Amygdala (tissue), 56 donors: Measurements from ENCODE around the gene RNLS.

Source experiments
- DNase-seq, 56 donors: peaks; one replicate each; lab custom pipeline; 2025; lab: John Stamatoyannopoulos, UW

RNLS gene

DNA sequence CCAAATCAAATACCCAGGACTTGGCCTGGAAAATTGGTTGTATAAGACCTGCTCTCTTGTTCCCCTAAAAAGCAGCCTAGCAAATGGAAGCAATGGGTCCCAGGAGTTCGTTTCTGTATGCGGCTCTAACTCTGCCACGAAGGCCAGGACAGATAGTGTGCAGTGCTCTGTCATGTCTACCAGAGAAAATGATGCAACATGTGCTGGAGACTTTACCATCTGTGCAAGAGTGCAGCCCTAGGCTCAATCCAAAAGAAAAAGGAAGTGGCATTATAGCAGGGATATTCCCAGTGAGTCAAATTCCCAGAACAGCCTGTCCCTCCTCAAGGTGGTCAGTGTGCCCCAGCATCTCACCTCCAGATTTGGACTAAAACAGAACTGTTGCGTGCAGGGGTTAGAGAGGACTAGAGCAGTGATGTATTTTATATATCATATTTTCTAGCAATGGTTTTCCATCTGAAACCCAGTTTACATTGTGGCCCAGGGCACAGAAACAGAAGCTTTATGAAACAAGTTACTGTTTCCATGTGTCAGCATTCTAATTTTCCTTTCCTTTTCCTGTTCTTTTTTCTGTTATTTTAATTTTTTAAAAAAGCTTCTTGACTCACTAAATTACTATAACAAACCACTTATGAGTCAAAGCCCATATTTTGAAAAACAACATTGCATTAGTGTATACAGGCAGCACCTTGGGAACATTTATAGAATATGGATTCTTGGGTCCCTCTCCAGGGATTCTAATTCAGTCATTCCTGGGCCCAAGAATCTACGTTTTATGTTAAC is 311.2 kb downstream of the RNLS start:
- no peak for DNase-seq

DNA sequence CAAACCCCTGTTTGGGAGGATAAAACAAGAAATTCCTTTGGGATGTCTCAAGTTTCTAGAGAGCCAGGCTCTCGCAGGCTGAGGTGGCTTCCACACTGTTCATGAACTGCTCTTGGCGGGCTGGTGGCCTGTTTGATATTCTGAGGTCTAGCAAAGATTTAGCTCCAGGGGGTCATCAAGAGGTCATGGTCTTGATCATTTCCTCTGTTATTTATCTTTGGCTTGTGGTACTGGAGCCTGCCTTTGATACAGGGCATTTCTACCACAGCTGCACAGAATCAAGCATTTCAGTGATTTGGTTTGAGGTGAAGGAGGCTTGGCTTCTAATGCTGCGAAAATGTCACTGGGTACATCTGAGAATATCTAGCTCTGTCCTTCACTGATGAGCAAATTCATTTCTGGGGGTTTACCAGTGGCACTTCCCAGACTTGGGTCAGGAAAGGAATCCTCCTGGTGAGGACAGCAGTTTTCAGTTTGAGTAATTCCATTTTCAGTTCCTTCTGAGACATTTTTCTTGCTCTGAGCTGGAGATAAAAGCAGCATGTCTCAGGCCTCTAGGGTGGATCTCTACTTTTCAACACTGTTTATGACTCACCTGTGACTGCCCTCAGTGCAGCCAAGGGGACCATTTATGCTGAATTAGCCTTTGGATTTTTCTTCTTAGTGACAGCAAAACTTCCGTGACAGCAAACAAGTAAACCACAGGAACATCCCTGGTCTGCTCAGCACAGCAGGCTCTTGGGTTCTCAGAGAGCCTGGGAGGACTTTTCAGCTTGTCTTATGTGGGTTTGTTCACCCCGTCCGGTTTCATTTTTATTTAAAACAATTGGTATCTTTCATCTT is 312.0 kb downstream of the RNLS start:
- DNase-seq: no peak

DNA sequence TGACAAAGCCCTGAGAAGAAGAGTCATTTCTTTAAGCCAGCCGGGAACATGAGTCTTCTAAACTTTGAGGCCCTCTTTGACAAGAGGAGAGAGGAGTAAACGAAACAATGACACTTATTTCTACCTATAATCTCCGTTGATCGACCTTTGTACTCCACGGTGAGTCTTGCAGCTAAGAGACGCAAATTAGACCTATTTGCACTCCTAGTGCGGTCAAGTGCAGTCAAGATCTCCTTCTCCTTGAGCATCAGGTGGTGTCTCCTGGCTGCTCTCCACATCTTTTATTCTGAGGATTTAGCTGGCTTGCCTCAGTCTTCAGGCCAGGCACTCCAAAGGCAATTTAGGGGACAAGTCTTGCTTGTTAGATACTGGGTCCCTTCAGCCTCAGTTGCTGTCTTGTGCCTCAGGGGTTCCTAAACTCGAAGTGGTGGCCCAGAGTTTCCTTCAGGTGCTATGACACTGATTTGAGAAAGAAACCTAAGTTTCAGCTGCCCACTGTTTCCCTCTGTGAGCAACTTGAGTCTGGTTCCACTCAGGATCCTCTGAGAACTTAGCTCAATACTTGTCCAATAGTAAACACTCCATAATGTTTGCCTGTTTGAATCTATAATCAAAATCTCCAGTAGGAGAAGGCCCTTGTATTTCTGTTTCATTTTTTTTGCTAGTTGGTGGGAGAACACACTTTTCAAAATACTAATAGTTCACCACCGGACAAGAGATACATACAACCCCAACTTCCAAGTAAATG is 312.9 kb downstream of the RNLS start:
- DNase-seq: no peak

DNA sequence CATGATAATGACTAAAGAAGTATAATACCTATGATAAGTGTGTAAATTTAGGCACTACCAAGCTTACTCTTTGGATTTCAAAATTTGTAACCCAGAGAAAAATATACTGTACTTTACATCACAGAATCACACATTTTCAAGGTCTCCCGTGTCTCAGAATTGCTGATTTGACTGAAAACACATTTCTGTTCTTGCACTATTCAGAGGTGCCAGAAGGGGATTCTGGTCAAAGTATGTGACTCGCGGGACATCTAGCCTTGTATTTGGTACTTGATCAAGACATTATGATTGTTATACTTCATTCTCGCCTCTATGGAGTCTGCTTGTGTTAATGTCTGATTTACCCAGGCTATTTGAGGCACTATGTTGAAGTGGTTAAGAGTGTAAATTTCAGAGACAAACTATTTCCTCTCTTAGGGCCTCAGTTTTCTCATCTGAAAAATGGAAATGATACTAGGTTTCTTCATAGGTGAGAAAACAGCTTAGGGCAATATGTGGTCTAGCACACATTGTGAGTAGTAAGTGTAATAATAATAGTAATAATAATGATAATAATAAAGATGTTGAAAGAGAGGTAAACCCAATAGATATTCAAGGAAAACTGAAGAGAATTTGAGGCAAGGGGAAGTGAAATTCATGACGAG is 320.4 kb downstream of the RNLS start:
- DNase-seq: no peak

DNA sequence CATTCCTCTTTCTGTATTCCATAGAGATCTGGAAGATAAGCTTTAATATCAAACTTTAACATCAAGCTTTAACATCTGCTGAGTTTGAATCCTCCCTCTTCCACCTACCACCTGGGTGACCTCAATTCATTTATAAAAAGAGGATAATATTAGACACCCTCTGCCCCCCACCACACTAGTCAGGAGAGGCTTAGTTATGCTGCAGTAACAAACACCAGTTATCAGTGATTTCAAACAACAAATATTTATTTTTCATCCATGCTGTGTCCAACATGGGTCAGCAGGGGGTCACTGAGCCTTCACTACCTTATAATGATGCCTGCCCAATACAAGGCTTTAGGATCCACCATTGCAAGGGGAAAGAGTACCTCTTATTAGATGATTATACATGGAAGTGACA is 322.0 kb downstream of the RNLS start:
- DNase-seq: no peak

DNA sequence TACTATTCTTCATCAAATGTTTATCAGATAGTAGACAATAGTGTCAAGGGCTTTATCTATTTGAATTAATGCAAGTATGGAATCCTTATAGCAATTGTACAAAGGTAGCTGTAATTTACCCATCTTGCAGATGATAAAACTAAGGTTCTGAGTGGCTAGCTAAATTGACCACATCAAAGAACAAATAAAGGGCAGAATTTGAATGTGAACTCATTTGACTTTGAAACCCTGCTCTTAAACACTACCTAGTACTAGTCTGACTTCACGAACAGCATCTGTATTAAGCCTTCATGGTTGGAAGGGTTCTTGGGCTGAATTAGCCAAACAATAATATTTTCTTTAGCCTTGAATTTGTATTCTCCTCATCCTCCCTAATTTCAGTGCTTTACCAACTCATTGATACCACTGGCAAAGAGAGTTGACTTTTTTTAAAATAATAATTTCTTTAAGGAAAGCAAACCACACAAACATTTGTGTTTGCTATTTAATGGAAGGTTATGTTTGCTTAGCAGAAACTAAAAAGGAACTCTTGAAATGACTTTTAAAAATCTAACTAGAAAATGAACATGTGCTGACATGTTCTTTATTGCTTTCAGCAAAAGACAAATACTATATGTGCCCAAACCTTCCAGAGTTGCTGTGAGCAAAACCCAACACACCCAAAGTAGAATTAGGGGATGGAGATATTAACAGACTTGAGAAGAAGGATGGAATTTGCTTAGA is 322.6 kb downstream of the RNLS start:
- DNase-seq: no peak

DNA sequence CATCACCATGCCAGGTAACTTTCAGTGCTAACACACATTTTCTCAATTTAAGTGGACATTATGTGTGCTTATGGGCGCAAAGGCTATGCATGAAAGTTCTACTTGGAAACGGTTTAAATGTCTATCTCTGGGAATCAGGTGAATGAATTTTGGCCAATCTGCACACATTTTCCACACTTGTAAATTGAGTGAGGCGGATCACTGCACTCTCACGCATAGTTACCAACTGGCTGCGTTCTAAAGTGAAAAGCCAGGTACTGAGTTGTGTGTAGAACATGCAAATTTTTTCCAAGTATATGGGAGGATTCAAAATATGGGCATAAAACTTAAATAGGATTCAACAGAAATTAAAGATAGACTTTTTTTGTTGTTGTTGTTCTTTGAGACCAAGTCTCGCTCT is 323.7 kb downstream of the RNLS start:
- DNase-seq: no peak

DNA sequence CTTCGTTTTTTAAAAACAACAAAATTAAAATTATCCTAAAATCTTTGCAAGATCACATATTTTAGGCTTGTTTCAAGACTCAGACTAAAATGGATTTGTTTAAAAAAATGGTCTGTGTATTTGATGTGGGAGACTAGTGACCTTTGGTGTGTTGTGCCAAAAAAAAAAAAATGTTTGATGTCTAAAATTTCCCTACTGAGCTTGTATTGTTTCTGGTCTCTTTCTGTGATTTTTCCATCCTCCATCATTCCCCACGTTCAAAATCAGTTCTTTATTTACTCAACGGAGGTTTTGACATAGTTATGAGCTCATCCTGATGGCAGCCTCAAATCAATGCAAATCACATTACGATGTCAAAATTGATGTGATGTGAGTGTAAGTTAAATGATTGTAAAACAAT is 326.2 kb downstream of the RNLS start:
- DNase-seq: no peak

DNA sequence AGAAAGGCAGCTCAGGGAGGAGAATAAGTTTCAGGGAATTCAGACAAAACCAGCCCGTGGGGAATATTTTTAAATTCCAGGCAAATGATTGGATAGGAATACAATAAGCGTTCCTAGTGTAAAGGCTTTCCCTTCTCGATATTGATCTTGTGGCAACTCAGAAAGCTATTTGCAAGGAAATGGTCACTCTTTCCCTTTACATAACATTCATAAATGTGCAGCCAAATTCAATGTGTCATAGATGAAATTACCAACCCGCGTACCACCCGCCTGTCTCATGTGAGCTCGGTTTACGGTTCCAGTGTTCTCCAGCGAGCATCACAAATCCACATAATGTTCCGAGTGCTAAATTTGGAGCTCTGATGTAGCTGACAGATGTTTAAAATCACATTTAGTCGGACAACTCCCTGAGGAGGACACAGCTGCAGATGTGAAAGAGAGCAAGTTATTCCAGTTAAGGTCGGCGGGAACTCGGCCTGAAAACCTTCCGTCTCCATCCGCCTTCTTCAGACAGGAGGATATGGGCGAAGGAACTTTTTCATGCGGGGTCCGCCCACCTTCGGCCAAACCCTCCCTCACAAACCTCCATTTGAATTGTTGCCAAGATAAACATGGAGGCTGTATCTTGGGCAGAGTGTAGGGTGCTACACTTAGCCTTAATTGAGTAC is 327.0 kb downstream of the RNLS start:
- DNase-seq: no peak

DNA sequence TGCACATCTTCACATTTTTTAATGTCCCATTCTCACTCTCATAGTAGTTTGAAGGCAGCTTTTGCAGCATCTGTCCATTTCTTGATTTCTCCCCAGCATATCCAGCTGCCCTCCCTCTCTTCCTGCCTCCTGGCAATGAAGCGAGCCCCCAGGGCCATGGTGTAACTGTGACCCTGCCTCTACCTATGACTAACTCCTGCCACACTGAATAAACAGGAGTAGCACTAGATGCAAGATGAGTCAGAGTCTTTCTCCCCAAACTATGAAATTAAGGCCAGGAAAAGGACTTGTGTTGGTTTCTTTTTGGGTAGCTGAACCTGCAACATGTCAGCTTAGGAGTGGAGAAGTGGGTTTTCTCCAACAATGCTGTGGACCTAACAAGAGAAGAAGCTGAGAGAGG is 329.0 kb downstream of the RNLS start:
- no peak for DNase-seq

DNA sequence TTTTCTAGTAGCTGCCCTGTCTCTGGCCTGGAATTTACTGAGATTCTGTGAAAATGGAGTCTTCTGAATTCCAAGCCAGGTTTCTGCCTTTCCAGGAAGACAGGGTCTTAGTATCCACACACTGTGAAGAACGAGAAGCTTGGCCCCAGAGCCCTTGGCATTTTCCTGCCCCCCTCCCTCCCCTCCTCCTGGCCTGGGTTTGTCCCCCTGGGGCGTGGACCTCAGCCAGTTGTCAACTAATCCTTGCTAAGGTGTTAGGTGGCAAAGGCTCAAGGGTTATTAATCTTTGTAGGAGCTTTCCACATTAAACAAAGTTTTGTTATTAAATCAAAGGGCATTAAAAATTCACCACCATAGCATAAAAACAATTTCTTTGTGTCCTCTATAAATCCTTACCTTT is 329.5 kb downstream of the RNLS start:
- no peak for DNase-seq

DNA sequence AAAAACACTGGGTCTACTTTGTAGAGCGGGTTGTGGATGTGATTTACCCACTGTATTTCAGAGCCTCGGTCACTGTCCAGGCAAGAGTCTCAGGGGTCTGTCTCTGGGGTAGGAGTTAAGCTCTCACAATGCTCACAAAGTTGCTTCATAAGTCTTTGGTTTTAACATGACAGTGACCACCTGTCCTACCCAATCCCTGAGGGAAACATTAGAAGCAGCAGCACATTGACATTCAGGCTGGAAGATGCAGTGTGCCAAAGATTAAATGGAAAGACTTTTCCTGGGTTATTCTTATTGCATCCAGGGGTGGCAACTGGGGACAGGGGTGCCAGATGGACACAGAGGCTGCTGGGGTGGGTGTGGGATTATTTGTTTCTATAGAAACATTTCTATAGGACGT is 330.0 kb downstream of the RNLS start:
- DNase-seq: no peak

DNA sequence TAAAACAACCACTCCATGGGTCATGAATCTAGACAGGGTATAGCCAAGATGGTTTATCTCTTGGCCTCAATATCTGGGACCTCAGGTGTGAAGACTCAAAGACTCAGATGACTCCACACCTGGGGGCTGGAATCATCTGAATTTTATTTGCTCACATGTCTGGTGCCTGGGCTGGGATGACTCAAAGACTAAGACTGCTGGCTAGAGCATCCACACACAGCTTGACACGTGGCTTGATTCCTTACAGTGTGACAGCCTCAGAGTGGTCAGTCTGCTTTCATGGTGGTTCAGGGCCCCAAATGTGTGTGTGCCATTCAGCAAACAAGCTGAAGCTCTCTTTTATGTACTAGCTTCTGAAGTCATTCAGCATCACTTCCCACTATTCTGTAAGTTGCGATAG is 333.7 kb downstream of the RNLS start:
- no peak for DNase-seq

DNA sequence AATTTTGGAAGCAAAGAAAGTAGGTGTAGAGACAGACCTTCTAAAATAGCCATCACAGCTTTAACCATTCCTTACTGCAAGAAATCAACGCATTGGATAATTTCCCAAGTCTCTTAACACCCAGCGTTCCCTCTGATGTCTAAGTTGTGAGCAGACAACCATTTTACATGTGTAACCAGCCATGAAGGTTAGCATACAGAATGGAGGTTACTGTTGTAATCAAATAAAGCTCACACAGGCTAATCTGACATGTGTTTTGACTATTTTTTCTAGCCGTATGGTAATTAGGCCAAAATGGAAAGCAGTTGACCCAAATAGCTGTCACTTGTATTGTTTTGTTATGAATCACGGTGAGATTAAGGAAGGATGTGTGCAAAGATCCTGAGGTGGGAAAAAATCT is 336.4 kb downstream of the RNLS start:
- DNase-seq: no peak

DNA sequence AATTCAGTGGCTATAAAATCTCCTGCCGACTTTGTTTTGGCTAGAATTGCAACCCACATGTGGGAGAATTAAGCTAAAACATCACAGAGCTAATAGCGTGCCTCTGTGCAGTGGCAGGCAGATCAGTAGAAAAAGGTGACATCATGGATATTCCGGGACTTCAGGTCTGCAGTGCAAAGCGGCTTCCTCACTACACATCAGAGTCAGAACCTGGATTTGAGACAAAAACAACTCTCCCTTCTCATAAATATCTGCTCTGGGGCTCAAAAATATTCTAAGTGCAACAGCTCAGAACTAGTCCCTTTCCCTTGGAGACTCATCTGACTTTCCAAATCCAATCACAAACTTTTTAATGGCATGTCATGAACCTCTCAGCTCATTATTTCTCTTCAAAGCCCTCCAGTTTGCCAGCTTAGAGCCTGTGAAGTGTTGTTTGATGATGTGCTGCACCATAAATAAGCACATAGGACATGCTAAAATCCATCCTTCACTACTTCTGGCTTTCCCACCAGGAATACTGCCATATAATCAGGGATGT is 337.1 kb downstream of the RNLS start:
- DNase-seq: no peak

DNA sequence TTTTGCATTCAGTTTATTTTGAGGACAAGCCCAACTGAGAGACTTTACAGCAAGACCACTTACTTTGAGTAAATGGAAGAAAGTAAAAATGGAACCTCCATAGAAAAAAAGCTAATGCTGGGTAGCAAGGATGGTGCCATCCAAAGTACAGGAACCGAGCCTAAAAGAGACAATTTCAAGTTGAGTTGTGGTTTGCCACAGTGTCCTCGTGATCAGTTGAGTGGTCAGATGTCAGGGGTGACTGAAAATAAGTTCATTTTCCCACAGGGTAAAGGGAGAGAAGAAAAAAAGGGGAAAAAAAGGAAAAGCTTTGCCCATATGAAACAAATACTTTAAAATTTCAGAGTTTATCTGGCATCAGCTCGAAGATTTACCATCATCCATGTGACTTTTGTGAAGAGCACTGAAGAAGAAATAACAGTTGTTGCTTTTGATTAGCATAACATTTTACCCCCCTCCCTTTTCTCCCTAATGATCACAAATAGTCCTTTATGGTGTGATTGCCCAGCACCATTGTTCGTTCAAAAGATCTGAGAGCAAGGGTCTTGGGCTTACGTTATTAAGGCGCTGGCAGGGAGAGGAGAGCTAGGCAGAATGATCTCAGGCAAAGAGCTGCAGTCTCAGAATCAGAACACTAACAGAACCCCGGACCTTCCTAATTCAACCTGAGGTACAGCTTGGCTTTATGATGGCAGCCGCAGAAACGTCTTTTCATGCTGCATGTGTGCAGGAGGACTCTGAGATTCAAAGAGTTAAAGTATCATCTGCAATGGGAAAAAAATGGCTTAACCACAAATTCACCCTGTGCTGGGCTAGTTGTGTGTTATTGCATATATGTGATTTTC is 338.1 kb downstream of the RNLS start:
- DNase-seq: peak in 2 of 56 donors; percentile 2 to 12

DNA sequence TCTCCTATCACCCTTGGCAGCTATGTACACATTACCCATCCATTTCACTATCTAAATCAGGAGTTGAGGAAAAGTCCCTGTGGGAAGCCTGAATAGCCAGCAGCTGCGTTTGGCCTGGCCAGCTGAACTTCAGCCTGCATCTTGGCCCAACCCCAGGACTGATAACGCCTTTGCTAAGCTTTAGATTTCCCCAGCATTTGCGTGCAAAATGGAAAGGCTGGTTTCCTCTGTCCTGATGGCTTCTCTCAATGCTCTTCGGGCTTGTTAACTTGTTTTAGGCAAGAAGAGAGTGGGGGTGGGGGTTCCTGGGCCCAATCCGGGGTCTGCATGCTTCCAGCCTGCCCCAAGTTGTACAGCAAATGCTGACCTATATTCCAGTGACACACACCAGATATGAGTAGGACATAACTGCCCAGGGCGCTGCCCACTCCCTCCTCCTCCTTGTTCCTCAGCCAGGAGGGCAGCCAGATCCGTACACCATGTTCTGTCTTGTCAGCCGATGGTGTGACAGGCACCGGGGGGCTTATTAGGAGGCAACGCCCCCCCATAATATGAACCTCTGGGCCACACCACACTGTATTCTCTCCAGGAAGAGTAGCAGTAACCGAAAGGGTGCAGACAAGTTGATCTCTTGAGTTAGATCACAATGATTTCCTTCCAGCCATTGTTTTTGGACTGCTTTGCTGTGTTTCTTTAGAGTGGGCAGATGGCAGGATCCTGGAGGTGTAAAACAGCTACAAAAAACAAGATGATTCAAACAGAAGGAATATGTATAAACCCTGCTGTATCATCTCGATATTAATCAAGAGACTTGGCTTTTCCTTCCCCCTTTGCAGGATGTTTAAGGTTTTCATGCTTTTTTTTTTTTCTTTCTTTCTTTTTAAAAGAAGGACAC is 339.0 kb downstream of the RNLS start:
- DNase-seq: peak in 3 of 56 donors; percentile 8 to 25 (median 24)
